Glutamatergic neuron (in vitro differentiated cells): Measurements from ENCODE around the gene ZKSCAN7. TPM values are rescaled to one million over a fixed set of nuclear protein-coding genes. Genes with fewer than 3 reads are reported as not detected.
A peak's percentile ranks its signal among the peaks of the same experiment; 100 is the strongest.

Source experiments
- DNase-seq: peaks from one replicate; pipeline ENCODE4 v3.0.0; 2022
- H3K27ac Mint-ChIP-seq: one replicate; pipeline ENCODE4 v1.8.0; 2020; ENCODE audit warnings: mild to moderate bottlenecking, mixed read lengths, inconsistent platforms; ENCODE audit not compliant: unreplicated experiment
- H3K27me3 Mint-ChIP-seq: one replicate; pipeline ENCODE4 v1.8.0; 2020; ENCODE audit warnings: mild to moderate bottlenecking, moderate library complexity, mixed read lengths, inconsistent platforms; ENCODE audit not compliant: unreplicated experiment
- H3K36me3 Mint-ChIP-seq: one replicate; pipeline ENCODE4 v1.8.0; 2020; ENCODE audit warnings: mild to moderate bottlenecking, mixed read lengths, inconsistent platforms; ENCODE audit not compliant: unreplicated experiment
- H3K4me1 Mint-ChIP-seq: one replicate; pipeline ENCODE4 v1.8.0; 2020; ENCODE audit warnings: mild to moderate bottlenecking, low read depth, mixed read lengths, inconsistent platforms; ENCODE audit not compliant: unreplicated experiment
- H3K4me3 Mint-ChIP-seq: one replicate; pipeline ENCODE4 v1.8.0; 2020; ENCODE audit warnings: mild to moderate bottlenecking, mixed read lengths, inconsistent platforms; ENCODE audit not compliant: unreplicated experiment
- H3K9me3 Mint-ChIP-seq: one replicate; pipeline ENCODE4 v1.8.0; 2020; ENCODE audit warnings: mild to moderate bottlenecking, moderate library complexity, mixed read lengths, inconsistent platforms; ENCODE audit not compliant: unreplicated experiment
- CTCF ChIP-seq: fragments of 200-600 bp; sonication (generic); IDR thresholded peaks from one replicate; pipeline ENCODE4 v1.5.0; 2021; ENCODE audit not compliant: partially characterized antibody, unreplicated experiment
- long read RNA-seq: library from polyadenylated mRNA; unstranded; transcript quantifications from one replicate; pipeline ENCODE4 v2.0.0, GENCODE V29; 2020; ENCODE audit not compliant: unreplicated experiment
- total RNA-seq: library from RNA; stranded (reverse); fragmentation: NEBNext Ultra II Directional; extraction: Animal tissue kit (Norgen Biotek cat#: 25700); gene quantifications from one replicate; pipeline ENCODE4 v1.2.1, GENCODE V29; 2021; ENCODE audit not compliant: unreplicated experiment

The ZKSCAN7 gene
- total RNA-seq = 20.6 TPM
- long read RNA-seq, partial matches to known transcripts = 3 of 3 reads
- long read RNA-seq, other reads (novel, unspliced or antisense) = 0 of 3 reads

- H3K4me1 Mint-ChIP-seq = peaks cover 11% of the 10 kb centered on the region
- no peaks in the 10 kb centered on the region for H3K27me3 Mint-ChIP-seq
- H3K36me3 Mint-ChIP-seq = peaks cover 19% of the 10 kb centered on the region
- peak within 1 kb of the TSS; percentile 98 for H3K4me3 Mint-ChIP-seq
- TF ChIP-seq CTCF = no peak
- peaks cover 8% of the 10 kb centered on the region for H3K9me3 Mint-ChIP-seq
- DNase-seq = peak; percentile 85
- H3K27ac Mint-ChIP-seq = peak within 1 kb of the TSS; percentile 98
Observed at GRCh38 chr3:44554626-44555592, at the start of gene ZKSCAN7. Gene ZKSCAN7 (plus strand): TSS chr3:44555193. CDS start chr3:44557048, 1,855 bp downstream.

- Mint-ChIP-seq H3K36me3 (peaks cover 29% of the 10 kb centered on the region), H3K4me3 (peak overlapping the region; percentile 59), H3K4me1 (peaks cover 11% of the 10 kb centered on the region), H3K9me3 (peaks cover 8% of the 10 kb centered on the region), H3K27me3 (peaks cover 12% of the 10 kb centered on the region), H3K27ac (no peak overlapping the region)
- DNase-seq = no peak
- TF ChIP-seq CTCF = no peak
Observed at GRCh38 chr3:44506556-44506955, 48.4 kb upstream of the ZKSCAN7 start.

GRCh38 chr3:44506961-44507360 lies 48.0 kb upstream of the ZKSCAN7 start:
- no peak for TF ChIP-seq CTCF
- Mint-ChIP-seq H3K4me1 (peaks cover 14% of the 10 kb centered on the region), H3K27me3 (peaks cover 13% of the 10 kb centered on the region), H3K27ac (peak overlapping the region; percentile 22), H3K36me3 (peaks cover 25% of the 10 kb centered on the region), H3K4me3 (peak overlapping the region; percentile 59), H3K9me3 (peaks cover 12% of the 10 kb centered on the region)
- no peak for DNase-seq

- TF ChIP-seq CTCF = no peak
- DNase-seq = no peak
- H3K36me3 Mint-ChIP-seq = peaks cover 11% of the 10 kb centered on the region
- H3K4me3 Mint-ChIP-seq = peak overlapping the region; percentile 97
- H3K27me3 Mint-ChIP-seq = peaks cover 8% of the 10 kb centered on the region
- peak overlapping the region; percentile 94 for H3K27ac Mint-ChIP-seq
- H3K9me3 Mint-ChIP-seq = peaks cover 8% of the 10 kb centered on the region
- H3K4me1 Mint-ChIP-seq = peaks cover 14% of the 10 kb centered on the region
Observed at GRCh38 chr3:44509393-44509921, 45.5 kb upstream of the ZKSCAN7 start.

- Mint-ChIP-seq H3K4me1 (peaks cover 14% of the 10 kb centered on the region), H3K4me3 (peak overlapping the region; percentile 97), H3K9me3 (peaks cover 8% of the 10 kb centered on the region), H3K27ac (peak overlapping the region; percentile 94), H3K36me3 (peaks cover 11% of the 10 kb centered on the region), H3K27me3 (peaks cover 10% of the 10 kb centered on the region)
- no peak for DNase-seq
- TF ChIP-seq CTCF = no peak
Observed at GRCh38 chr3:44510000-44510368, 45.0 kb upstream of the ZKSCAN7 start.
